Stimulated activated naive CD8-positive, alpha-beta T cell treated with anti-CD3 and anti-CD28 coated beads, Interleukin-15, amount 100 ng/mL, for 72 hours (primary cell): Measurements from ENCODE around the gene UBE2L5.
A peak's percentile ranks its signal among the peaks of the same experiment; 100 is the strongest.
"Not testable (repeated sequence)": the region's sequence is repeated elsewhere in the genome, so short reads cannot be mapped to it uniquely, and the experiment has no call there.

Experiments
- ATAC-seq: fragments of 150-1000 bp; cut with Tn5 transposase; 2 replicates; pipeline ENCODE4 v1.10.0; 2021; ENCODE audit warnings: mild to moderate bottlenecking, moderate library complexity
- DNase-seq, 2 donors: peaks; one replicate each; pipeline ENCODE4 v3.0.0; 2021 to 2022
- H3K27ac Mint-ChIP-seq, 2 donors: one replicate each; pipeline ENCODE4 v1.8.0; 2022; ENCODE audit warnings: mild to moderate bottlenecking in 2 of 2, mixed read lengths in 2 of 2, moderate library complexity in 2 of 2
- H3K27me3 Mint-ChIP-seq: one replicate; pipeline ENCODE4 v1.8.0; 2022; ENCODE audit warnings: mixed read lengths
- H3K4me1 Mint-ChIP-seq: one replicate; pipeline ENCODE4 v1.8.0; 2022; ENCODE audit warnings: mild to moderate bottlenecking, mixed read lengths
- H3K4me3 Mint-ChIP-seq, 2 donors: one replicate each; pipeline ENCODE4 v1.8.0; 2022; ENCODE audit warnings: mild to moderate bottlenecking in 2 of 2, mixed read lengths in 2 of 2, moderate library complexity in 1 of 2
- H3K9me3 Mint-ChIP-seq, 2 donors: one replicate each; pipeline ENCODE4 v1.8.0; 2022; ENCODE audit warnings: mixed read lengths in 2 of 2

UBE2L5 gene

GRCh38 chr13:30418075-30418716 lies 4.1 kb upstream of the UBE2L5 start:
- no peak overlapping the region for H3K27ac Mint-ChIP-seq
- no peaks in the 10 kb centered on the region for H3K27me3 Mint-ChIP-seq
- no peak for DNase-seq
- peaks cover 29% of the 10 kb centered on the region for H3K4me1 Mint-ChIP-seq
- H3K9me3 Mint-ChIP-seq, result no peaks in the 10 kb centered on the region
- no peak overlapping the region for H3K4me3 Mint-ChIP-seq
- no peak for ATAC-seq

DNA sequence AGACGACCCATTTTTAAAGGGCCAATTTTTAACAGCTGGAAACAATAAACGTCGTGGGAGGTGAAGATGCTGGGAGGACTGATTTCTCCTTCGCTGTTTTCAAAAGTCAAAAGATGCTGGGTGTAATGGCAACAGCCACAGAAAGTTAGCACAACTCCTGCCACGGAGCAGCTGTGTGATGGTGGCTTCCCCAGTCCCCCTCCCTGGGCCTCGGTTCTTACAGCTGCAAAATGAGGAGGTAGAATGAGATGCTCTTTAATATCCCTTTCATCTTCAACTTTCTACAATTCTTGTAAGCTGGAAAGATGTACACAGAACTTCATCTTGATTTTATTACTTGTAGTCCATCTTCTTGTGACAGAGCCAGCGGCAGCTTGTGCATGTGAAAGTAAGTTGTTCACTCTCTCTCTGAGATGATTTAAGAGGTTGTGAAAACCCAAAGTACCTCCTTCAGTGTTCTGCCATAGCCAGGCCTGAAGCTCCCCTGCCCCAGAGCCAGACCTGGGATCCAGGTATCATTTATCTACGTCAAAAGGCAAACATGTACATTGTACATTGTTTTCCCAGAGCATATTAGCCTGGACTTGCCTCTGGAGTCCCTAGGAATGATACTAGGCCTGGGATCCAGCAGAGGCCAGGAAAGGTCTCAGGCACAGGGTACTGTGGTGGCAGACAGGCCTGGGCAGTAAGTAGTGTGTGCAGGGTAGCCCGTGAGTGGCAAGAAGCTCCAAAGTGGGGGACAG lies 3.4 kb upstream of the UBE2L5 start:
- ATAC-seq, result no peak
- Mint-ChIP-seq H3K27me3 (no peaks in the 10 kb centered on the region), H3K27ac (no peak overlapping the region), H3K4me3 (no peak overlapping the region), H3K4me1 (peaks cover 29% of the 10 kb centered on the region), H3K9me3 (no peaks in the 10 kb centered on the region)
- DNase-seq, result no peak

GRCh38 chr13:30421093-30422053 lies 920 bp upstream of the UBE2L5 start:
- peaks cover 18% of the 10 kb centered on the region for H3K4me1 Mint-ChIP-seq
- H3K9me3 Mint-ChIP-seq, result no peaks in the 10 kb centered on the region
- DNase-seq, result peak; percentile 16 to 22
- H3K4me3 Mint-ChIP-seq, result peak overlapping the region; percentile 80 to 81
- no peaks in the 10 kb centered on the region for H3K27me3 Mint-ChIP-seq
- H3K27ac Mint-ChIP-seq, result peak overlapping the region; percentile 50 to 74
- ATAC-seq, result peak; percentile 50

DNA sequence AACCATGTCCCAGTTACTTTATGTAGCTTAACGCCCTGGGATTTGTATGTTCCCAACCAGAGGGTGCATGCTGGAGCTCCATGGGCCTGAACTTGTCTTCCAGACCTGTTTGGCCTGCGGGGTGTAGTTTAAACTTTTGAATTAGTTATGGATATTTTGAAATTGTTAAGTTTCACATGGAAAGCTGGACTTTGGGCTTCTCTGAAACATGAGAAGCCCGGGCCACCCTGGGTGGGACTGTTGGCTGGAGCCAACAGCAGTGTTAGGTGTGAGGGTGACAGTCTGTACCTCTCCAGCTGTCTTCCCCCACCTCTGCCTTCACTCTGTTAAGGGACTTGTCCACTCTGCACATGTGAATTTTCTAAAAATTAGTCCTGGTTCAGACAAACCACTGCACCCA lies 1.6 kb downstream of the UBE2L5 start:
- H3K4me3 Mint-ChIP-seq, result no peak overlapping the region
- no peak for ATAC-seq
- no peak overlapping the region for H3K27ac Mint-ChIP-seq
- DNase-seq, result no peak
- no peaks in the 10 kb centered on the region for H3K9me3 Mint-ChIP-seq
- no peaks in the 10 kb centered on the region for H3K27me3 Mint-ChIP-seq
- peaks cover 18% of the 10 kb centered on the region for H3K4me1 Mint-ChIP-seq

GRCh38 chr13:30429235-30429634 lies 6.9 kb downstream of the UBE2L5 start:
- Mint-ChIP-seq H3K27me3 (no peaks in the 10 kb centered on the region), H3K4me1 (peaks cover 29% of the 10 kb centered on the region), H3K4me3 (no peak overlapping the region), H3K9me3 (no peaks in the 10 kb centered on the region), H3K27ac (no peak overlapping the region)
- DNase-seq (no peak), ATAC-seq (no peak)

GRCh38 chr13:30429721-30430694 lies 7.7 kb downstream of the UBE2L5 start:
- H3K4me1 Mint-ChIP-seq, result peaks cover 29% of the 10 kb centered on the region
- H3K27ac Mint-ChIP-seq, result peak overlapping the region; percentile 90
- H3K4me3 Mint-ChIP-seq, result peak overlapping the region; percentile 83 to 85
- H3K9me3 Mint-ChIP-seq, result no peaks in the 10 kb centered on the region
- no peaks in the 10 kb centered on the region for H3K27me3 Mint-ChIP-seq
- ATAC-seq (peak; percentile 98), DNase-seq (peak in 1 of 2 donors; percentile 36)

- ATAC-seq (no peak), DNase-seq (no peak)
- Mint-ChIP-seq H3K4me1 (peaks cover 29% of the 10 kb centered on the region), H3K27me3 (no peaks in the 10 kb centered on the region), H3K27ac (no peak overlapping the region), H3K9me3 (no peaks in the 10 kb centered on the region), H3K4me3 (peak overlapping the region; percentile 24 to 85)
Measured at GRCh38 chr13:30431269-30431940, 9.1 kb downstream of the UBE2L5 start.

DNA sequence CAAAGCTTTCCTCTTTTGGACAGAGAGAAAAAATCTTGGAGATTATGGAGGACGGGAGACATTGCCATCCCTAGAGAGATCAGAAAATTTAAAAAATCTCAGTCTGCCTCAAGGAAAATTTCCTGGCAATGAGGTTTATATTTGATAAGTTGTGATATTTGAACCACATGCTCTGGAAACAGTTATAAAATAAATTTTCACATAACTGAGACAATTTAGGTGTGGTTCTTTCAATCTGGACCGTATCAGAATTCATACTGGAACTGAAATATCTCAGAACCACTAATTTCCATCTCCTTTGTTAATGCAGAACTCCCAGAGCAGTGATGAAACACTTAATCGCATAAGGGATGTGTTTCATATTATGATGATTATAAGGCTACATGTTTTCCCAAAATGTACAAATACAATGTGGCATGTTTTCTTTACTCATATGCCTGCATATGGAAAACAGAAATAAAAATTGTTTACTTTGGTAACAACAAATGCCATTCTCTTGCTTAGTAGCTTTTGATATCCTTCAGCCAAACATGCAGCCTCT lies 13.7 kb downstream of the UBE2L5 start:
- ATAC-seq (no peak), DNase-seq (no peak)
- Mint-ChIP-seq H3K27me3 (no peaks in the 10 kb centered on the region), H3K4me1 (peaks cover 12% of the 10 kb centered on the region), H3K9me3 (no peaks in the 10 kb centered on the region), H3K27ac (no peak overlapping the region), H3K4me3 (no peak overlapping the region)

GRCh38 chr13:30437177-30437576 lies 14.9 kb downstream of the UBE2L5 start:
- H3K27me3 Mint-ChIP-seq, result no peaks in the 10 kb centered on the region
- no peak overlapping the region for H3K27ac Mint-ChIP-seq
- DNase-seq (no peak), ATAC-seq (no peak)
- no peak overlapping the region for H3K4me3 Mint-ChIP-seq
- H3K4me1 Mint-ChIP-seq, result peaks cover 6% of the 10 kb centered on the region
- no peaks in the 10 kb centered on the region for H3K9me3 Mint-ChIP-seq

- H3K4me3 Mint-ChIP-seq, result no peak overlapping the region
- no peaks in the 10 kb centered on the region for H3K27me3 Mint-ChIP-seq
- ATAC-seq (no peak), DNase-seq (no peak)
- no peaks in the 10 kb centered on the region for H3K9me3 Mint-ChIP-seq
- H3K4me1 Mint-ChIP-seq, result peaks cover 6% of the 10 kb centered on the region
- no peak overlapping the region for H3K27ac Mint-ChIP-seq
Measured at GRCh38 chr13:30438286-30438685, 16.0 kb downstream of the UBE2L5 start.

DNA sequence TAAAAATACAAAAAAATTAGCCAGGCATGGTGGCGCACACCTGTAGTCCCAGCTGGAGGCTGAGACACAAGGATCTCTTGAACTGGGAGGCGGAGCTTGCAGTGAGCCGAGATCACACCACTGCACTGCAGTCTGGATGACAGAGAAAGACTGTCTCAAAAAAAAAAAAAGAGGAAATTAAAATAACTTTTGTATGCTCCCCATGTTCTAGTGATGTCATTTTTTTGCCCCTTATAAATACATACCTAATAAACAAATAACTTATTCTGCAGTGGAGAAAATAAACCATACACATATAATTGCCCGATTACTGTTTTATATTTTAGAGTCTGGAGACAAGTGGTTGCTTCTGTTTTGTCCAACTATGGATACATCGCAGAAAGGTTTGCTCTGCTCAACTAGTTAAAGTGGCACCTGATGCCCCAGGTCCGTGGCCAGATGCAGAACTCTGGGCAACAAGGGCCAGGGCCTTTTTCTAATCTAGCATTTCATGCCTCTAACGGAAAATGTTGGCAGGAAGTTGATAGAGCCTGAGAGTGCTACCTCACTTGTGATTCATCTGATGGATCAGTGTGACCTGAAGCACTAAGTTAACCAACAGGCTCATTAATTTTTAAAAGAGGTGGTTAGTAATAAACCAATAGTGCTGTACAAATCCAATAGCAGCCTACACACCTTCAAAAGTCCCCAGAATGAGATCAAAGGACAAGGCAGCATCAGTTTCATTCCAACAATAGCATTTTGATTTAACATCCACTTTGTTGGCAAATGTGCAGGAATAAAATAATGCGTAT lies 18.8 kb downstream of the UBE2L5 start:
- DNase-seq, result no peak

DNA sequence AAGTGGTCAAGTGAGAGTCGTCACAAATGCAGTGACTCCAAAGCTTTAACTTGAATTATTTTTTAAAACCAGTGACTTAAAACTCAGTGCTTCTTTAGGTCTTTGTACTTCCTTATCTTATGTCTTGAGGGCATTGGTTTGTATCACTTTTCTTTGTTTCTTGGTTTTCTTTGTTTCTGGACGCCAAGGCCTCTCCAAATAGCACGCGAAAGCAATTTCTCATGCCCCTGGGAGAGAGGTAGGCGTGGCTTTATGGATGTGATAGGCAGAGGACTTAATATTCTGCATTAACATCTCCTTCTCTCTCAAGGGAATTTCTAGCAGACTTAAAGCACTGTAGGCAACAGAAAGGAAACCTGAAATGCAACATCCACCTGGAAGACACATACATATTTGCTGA lies 20.6 kb downstream of the UBE2L5 start:
- Mint-ChIP-seq H3K4me1 (peaks cover 21% of the 10 kb centered on the region), H3K4me3 (no peak overlapping the region), H3K27me3 (peaks cover 22% of the 10 kb centered on the region), H3K9me3 (no peaks in the 10 kb centered on the region), H3K27ac (no peak overlapping the region)
- ATAC-seq, result no peak
- no peak for DNase-seq

More for the DNA sequence above, 18.8 kb downstream of the UBE2L5 start:
- Mint-ChIP-seq H3K27me3 (peaks cover 18% of the 10 kb centered on the region), H3K4me3 (no peak overlapping the region), H3K4me1 (peaks cover 18% of the 10 kb centered on the region), H3K9me3 (no peaks in the 10 kb centered on the region), H3K27ac (no peak overlapping the region)
- ATAC-seq, result peak; percentile 82

DNA sequence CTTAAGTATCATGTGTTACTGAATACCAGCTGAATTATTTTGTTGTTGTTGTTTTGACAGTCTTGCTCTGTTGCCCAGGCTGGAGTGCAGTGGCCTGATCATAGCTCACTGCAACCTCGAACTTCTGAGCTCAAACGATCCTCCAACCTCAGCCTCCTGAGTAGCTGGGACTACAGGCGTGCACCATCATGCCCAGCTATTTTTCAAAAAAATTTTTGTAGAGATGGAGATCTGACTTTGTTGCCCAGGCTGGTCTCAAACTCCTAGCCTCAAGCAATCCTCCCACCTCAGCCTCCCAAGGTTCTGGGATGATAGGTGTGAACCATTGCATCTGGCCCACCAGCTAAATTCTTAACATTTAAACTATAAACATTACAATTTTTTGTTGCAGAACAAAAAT lies 21.2 kb downstream of the UBE2L5 start:
- ATAC-seq, DNase-seq, H3K9me3 Mint-ChIP-seq, H3K27ac Mint-ChIP-seq, H3K4me3 Mint-ChIP-seq: not testable (repeated sequence)
- Mint-ChIP-seq H3K27me3 (peaks cover 22% of the 10 kb centered on the region), H3K4me1 (peaks cover 21% of the 10 kb centered on the region)
